Dermis lymphatic vessel endothelial cell (primary cell): ENCODE results near the gene EIF2S1. TPM values are rescaled to one million over a fixed set of nuclear protein-coding genes. Genes with fewer than 3 reads are reported as not detected.

Experiments
- total RNA-seq: library from RNA; depleted of rRNA; stranded (reverse); fragments of >200 nt; gene quantifications from 2 replicates; pipeline ENCODE4 v1.2.1, GENCODE V29; 2014

Gene EIF2S1
- 150 and 189 TPM in 2 replicates for total RNA-seq

DNA sequence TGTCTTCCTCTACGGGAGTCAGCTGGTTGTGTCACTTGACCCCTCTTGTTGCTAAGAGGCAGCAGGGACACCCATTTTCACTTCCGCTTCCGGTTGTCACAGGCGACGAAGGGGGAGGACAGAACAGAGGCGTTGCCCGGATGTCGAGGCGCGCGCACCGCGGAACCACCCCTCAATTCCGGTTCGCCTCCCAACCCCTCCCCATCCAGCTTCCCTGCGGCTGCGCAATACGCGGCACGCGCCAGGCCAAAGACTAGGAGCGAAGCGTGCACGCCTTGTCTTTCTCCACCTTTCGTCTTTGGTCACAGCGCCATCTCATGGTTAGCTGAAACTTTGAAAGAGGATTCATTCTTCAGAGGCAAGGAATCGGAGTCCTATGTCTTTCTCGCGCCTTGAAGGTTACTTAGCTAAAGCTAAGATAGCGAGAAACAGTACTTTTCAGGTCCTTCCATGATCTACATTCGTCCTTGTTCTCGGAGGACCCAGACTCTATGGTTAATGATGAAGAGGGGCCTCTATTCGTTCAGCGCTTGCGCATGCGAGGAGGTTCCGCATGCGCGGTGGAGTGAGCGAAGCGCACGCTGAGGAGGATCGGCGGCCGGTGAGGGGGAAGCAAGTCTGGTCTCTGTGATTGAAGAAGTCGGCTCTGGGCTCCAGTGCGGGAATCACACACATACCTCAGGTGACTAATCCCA lies at the start of gene EIF2S1, which contains the start of gene ATP6V1D:
TSS of gene EIF2S1 (plus strand) at position 554 of the 695 bp plus-strand sequence. CDS start 4,440 bp downstream, outside the sequence.
TSS of gene ATP6V1D (minus strand) at position 30 of the 695 bp plus-strand sequence. CDS start 106 bp downstream, outside the sequence.

DNA sequence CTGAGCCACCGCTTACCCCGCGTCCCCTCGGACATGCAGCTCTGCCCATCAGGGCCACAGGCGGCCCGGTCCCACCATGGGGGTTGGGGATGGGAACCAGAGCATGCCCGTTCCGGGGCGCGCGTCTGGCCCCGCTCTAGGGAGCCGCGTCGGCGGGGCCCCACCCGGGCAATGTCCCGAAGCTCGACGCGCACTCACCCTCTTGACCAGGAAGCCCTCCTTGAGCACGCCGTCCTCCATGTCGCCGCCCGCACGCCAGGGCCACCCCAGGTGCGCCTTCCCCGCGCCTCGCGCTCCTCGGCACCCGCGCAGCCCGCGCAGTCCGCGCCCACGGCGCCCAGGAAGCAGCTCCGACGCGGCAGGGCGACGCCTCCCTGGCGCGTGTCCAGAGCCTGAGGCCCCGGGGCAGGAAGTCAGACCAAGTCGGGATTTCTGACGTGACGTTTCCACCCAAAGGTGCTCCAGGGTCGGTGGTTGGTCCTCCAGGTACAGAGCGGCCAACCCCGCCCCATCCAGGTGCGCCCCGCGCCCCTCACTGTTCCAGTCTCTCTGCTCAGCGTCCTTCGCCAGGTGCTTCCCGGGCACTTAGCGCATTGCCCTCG lies 51.8 kb downstream of the EIF2S1 start, which contains the start of gene PLEK2:
TSS of gene PLEK2 (minus strand) at position 346 of the 602 bp plus-strand sequence. CDS start at position 240, 106 bp downstream.

Other genes with a start within 250 kb of the EIF2S1 start
- gene GARIN2, start 170.9 kb upstream of the EIF2S1 start, total RNA-seq: 0.09 TPM in 1 of 2 replicates, not detected in the other
- gene PALS1, start 118.9 kb upstream of the EIF2S1 start, total RNA-seq: 31.9 and 37.5 TPM in 2 replicates
- 53.5 and 53.7 TPM in 2 replicates for gene ATP6V1D, start 524 bp upstream of the EIF2S1 start, total RNA-seq
- gene PLEK2, start 51.8 kb downstream of the EIF2S1 start, total RNA-seq: 0.43 TPM in 2 replicates
- 0.33 and 0.52 TPM in 2 replicates for gene TMEM229B, start 128.4 kb downstream of the EIF2S1 start, total RNA-seq
- gene PLEKHH1, start 173.0 kb downstream of the EIF2S1 start, total RNA-seq: 0.11 and 0.17 TPM in 2 replicates
- gene PIGH, start 239.9 kb downstream of the EIF2S1 start, total RNA-seq: 13.8 and 15.7 TPM in 2 replicates